Endometrial microvascular endothelial cells (primary cell): Measurements from ENCODE around the gene TJP3. TPM values are rescaled to one million over a fixed set of nuclear protein-coding genes. Genes with fewer than 3 reads are reported as not detected.
"Not testable (repeated sequence)": the region's sequence is repeated elsewhere in the genome, so short reads cannot be mapped to it uniquely, and the experiment has no call there.

ENCODE experiments used
- in situ Hi-C: cut with HindIII; loops from 2 replicates; pipeline ENCODE4 v1.10.0; 2017; ENCODE audit warnings: low sequenced_read_pairs, low pct_unique_long_range_greater_than_20kb; ENCODE audit errors: inconsistent ontology term
- total RNA-seq: library from RNA; depleted of rRNA; stranded (reverse); fragments of >200 nt; gene quantifications from one replicate; pipeline ENCODE4 v1.2.3, GENCODE V29; 2015; ENCODE audit errors: inconsistent ontology term

TJP3 gene
- total RNA-seq, 1 donor from 2014 or later = not detected

DNA sequence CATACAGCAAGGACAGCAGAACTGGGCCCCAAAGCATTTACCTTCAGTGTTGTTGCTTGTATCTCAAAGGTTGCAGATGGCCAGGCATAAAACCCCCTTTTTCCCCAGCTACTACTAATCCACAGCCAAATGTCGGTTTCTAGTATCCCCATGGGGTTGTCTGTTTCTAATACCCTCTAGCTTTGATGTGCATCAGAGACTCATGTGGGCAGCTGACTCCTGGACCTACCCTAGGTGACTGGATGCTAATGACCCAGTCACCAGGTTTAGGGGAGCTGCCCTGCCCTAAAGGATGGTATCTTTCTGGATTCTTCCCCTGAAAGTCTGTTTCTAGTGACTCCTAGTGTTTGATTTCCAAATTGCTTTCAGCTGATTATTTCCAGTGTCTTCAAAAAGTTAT, 23.9 kb downstream of the TJP3 start:
- in situ Hi-C loops = no loop called here

DNA sequence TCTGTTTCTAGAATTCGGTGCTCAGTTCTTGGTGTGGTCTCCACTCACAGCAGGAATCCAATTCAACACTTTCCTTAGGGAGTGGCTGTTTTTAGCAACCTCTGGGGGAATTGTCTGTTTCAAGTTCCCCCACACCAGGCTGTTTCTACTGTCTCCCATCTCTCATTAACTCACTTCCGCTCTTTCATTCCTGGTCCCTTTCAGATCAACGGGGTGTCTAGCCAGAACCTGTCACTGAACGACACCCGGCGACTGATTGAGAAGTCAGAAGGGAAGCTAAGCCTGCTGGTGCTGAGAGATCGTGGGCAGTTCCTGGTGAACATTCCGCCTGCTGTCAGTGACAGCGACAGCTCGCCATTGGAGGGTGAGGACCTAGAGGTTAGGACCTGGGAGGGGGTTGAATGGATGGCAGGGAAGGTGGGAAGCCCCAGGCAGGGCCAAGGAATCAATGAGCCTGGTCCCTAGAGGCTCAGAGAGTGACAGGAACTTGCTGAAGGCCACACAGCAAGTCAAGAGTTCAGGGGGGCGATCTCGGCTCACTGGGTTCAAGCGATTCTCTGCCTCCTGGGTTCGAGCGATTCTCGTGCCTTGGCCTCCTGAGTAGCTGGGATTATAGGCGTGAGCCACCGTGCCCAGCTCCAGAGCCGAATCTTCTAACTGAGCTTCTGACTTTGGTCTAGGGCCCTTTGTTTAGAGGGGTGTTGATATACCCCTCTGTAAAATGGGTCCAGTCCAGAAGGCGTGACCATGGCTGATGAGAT, 25.5 kb downstream of the TJP3 start:
- in situ Hi-C loops = no loop called here

DNA sequence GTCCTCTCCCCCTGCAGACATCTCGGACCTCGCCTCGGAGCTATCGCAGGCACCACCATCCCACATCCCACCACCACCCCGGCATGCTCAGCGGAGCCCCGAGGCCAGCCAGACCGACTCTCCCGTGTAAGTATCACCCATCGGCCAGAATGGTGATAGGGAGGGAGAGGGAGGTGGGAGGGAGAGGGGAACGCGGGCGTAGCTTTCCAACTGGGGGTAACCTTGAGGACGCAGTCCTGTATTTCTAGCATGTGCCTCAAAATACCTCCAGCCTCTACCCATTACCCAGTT, 26.1 kb downstream of the TJP3 start:
- in situ Hi-C loops = no loop called here

DNA sequence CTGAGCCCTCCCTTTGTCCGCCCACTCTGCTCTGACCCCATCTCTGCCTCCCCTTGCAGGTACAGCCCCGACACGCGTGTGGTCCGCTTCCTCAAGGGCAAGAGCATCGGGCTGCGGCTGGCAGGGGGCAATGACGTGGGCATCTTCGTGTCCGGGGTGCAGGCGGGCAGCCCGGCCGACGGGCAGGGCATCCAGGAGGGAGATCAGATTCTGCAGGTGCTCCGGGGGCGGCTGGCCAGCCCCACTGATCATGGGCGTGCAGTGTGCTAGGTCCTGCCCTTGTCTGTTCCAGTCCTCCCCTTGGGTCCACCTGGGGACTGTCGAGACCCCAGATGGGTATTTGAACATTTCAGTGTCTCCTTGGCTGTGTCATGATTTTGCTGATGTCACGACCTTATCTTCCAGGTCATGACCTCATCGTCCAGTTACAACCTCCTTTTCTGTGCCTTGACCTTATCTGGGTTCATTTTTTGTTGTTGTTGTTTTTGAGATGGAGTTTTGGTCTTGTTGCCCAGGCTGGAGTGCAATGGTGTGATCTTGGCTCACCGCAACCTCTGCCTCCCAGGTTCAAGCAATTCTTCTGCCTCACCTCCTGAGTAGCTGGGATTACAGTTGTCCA, 28.0 kb downstream of the TJP3 start:
- in situ Hi-C loops = no loop called here

DNA sequence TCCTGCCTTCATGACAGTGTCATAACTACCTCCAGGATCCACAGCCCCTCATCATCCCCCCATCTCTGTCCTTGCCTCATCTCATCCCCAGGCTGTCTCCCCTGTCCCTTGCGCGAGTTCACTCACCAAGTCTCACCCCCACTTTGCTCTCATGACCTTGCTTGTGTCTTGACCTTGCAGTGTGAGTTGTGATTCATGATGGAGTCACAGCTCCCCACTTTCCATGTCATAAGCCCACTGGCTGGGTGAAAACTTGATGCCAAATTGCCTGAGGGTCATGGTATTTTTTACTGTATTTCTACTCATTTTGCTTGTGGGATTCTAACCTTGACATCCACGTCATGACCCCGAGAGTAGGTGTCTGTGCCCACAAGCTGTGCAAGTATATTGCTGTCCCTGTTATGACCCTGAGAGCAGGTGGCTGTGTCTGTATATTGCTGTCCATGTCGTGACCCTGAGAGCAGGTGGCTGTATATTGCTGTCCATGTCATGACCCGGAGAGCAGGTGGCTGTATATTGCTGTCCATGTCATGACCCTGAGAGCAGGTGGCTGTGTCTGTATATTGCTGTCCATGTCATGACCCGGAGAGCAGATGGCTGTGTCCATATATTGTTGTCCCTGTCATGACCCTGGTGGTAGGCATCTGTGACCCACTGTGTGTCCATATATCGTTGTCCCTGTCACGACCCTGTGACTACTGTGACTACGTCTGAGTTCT, 29.5 kb downstream of the TJP3 start:
- in situ Hi-C loops = no loop called here

DNA sequence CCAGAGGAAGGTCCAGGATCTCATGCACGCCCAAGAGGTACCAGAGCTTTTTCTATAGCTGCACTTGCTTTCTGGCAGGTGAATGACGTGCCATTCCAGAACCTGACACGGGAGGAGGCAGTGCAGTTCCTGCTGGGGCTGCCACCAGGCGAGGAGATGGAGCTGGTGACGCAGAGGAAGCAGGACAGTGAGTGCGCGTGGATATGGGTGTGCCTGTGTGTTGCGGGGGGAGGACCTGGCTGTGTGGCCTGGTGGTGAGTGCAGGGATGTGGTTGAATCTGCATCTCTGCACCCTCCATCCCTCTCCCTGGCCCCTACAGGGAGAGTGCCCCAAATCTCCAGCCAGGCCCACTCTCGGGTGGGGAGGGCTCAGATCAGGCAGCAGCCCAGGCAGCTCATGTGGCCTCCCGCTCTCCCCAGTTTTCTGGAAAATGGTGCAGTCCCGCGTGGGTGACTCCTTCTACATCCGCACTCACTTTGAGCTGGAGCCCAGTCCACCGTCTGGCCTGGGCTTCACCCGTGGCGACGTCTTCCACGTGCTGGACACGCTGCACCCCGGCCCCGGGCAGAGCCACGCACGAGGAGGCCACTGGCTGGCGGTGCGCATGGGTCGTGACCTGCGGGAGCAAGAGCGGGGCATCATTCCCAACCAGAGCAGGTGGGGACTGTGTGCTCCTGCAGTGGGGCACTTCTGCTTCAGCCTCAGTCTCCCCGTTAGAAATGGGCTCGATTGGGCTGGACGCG, 30.5 kb downstream of the TJP3 start:
- in situ Hi-C loops = no loop called here

DNA sequence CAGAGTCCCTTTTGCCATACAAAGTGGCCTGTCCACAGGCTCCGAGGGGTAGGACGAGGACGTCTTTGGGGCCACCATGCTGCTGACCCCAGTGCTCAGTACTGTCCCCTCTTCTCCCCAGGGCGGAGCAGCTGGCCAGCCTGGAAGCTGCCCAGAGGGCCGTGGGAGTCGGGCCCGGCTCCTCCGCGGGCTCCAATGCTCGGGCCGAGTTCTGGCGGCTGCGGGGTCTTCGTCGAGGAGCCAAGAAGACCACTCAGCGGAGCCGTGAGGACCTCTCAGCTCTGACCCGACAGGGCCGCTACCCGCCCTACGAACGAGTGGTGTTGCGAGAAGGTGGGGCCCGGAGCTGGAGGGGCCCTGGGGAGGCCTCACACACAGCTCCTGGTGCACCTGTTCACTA, 32.2 kb downstream of the TJP3 start:
- in situ Hi-C loops = no loop called here

DNA sequence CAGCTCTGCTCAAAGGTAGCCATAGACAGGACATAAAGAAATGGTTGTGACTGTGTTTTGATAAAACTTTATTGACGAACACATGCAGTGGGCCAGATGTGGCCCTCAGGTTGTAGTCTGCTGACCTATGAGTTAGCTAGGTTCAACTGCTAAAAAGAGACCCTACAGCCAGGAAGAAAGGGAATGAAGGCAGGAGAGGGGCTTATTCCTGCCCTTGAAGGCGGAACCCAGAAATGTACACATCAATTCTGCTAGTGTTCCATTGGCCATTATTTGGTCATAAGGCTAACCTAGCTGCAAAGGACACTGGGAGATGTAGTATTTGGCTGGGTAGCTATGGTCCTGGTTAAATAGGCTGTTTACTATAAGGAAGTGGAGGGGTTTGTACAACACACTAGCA, 35.3 kb downstream of the TJP3 start:
- in situ Hi-C loops = no loop called here

DNA sequence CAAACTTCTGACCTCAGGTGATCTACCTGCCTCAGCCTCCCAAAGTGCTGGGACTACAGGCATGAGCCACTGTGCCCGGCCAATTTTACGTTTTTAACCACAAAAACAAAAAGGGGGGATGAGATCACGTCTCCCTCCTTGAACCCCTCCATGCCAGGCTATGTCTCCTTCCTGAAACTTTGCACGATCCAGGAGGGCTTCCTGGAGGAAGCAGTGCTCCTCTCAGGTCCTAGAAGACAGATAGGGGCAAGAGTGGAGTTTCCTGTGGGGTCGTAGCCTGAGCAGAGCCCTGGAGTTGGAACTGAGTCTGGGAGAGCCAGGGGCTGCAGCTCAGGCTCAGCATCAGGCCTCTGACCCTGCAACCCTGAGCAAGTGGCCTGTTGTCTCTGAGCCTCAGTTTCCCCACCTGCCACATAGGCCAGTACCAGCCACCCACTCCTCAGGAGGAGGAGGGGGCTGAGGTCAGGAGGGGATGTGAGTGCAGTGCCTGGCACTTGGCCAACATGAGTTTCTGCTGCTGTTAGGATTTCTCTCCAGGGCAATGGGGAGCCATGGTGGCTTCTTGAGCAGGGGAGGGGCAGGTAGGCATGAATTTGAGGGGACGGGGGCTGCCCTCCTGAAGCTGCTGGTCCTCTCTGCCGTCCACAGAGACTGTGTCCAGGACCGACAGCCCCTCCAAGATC, 37.3 kb downstream of the TJP3 start:
- in situ Hi-C loops = no loop called here

DNA sequence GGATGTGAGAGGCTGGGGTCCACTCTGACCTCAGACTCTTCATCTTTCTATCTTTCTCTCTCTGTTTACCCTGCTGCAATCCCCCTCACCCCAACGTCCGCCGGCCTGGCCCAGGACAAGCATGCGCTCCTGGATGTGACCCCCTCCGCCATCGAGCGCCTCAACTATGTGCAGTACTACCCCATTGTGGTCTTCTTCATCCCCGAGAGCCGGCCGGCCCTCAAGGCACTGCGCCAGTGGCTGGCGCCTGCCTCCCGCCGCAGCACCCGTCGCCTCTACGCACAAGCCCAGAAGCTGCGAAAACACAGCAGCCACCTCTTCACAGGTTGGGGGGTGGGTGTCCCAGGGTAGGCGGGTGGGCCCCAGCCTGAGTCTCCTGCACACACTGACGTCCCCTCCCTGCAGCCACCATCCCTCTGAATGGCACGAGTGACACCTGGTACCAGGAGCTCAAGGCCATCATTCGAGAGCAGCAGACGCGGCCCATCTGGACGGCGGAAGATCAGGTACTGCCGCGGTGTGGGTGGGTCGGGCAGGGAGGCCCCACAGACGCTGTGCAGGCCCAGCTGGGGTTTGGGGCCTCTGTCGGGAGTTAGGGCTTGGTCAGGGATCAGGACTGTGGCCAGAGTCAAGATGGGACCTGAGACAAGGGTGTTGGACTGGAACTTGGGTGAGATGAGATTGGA, 38.3 kb downstream of the TJP3 start:
- in situ Hi-C loops = no loop called here

DNA sequence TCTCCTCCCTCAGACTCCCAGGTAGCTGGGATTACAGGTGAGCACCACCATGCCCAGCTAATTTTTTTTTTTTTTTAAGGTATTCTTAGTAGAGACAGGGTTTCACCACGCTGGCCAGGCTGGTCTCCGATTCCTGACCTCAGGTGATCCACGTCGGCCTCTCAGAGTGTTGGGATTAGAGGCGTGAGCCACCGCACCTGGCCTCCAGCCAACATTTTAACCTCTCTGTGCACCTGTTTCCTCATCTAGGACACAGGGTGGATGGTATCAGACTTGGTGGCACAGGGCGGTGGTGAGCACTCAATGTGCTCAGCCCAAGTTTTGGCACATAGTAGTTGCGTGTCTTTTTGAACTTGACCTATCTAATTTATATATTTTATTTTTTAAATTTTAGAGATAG, 40.8 kb downstream of the TJP3 start:
- in situ Hi-C loops = no loop called here

DNA sequence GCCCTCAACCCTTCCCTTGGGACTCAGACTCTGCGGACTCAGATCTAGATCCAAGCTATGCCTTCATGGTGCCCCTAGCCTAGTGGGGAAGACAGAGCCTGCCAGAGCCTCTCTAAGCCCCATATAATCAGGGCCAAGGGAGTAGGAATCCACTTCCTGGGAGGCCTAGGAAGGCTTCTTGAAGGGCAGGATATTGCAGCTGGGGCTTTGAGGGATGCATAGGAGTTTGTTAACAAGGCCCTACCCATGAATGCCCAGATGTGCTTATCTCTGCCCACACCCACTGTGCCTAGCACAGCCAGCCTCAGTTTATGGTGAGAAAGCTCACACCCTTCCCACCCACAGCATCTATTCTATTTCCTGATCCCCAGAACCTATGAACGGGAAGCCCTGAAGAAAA, 42.0 kb downstream of the TJP3 start:
- in situ Hi-C loops = no loop called here

DNA sequence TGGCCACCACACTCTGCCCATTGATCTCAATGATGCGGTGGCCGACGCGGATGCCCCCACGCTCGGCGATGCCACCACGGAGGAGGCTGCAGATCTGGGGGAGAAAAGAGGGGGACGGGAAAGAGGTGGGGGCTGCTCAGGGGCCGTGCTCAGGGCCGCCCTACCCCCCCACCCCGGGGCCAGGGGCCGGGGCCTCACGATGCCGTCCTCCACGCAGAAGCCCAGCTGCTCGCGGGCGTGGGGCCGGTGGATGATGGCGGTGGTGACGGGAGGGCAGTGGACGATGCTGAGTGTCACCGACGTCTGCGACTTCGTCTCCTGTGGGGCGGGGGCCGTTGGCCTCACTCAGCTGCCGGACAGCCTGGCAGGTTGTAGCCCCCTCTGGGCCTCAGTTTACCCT, 43.1 kb downstream of the TJP3 start:
- in situ Hi-C loops = no loop called here

DNA sequence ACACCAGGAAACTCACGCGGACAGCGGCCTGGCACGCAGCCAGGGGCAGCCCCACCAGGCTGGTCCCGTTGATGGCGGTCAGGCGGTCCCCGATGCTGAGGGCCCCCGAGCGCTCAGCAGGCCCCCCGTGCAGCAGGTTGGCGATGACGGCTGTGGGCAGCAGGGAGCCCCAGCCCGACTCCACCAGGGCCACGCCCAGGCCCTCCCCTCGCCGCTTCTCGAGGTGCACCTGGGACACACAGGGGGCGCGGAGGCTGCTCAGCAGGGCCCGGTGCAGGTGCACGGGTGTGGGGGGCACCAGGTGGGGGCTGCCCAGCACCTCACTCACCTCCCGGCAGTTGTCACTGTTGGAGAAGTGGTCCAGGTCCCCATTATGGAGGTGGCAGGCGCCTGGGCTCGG, 44.3 kb downstream of the TJP3 start:
- in situ Hi-C loops = no loop called here

DNA sequence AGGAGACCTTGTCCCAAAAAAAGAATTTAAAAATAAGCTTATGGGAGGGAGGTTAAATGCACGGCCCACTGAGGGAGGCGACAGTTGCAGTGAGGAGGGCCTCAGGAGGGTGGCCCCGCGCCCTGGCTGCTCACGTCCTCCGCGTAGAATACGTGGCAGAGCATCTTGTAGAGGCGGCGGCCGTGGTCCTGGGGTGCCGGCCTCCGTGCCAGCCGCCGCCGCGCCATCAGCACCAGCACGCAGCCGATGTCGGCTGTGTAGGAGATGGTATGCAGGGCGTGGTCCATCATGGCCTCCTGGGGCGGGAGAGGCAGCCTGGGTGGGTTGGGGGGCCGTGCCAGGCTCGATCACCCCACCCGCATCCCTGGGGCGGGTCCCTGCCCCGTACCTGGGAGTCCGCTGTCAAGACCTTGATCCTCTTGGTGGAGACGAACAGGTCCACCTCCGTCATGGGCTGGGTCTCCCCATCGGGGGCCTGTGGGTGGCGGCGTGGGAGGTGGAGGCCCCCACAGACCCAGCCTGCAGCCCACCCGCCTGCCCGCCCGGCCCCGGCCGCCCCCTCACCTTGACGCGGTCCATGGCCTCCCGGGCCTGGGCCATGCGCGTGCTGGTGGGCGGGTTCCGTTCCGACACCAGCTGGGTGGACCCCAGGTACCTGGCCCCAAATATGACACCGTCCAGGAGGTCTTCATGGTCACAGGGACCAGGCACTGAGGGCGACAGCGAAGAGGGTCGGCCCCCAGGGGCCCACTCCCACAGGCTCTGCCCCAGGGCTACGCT, 45.6 kb downstream of the TJP3 start:
- in situ Hi-C loops = no loop called here

DNA sequence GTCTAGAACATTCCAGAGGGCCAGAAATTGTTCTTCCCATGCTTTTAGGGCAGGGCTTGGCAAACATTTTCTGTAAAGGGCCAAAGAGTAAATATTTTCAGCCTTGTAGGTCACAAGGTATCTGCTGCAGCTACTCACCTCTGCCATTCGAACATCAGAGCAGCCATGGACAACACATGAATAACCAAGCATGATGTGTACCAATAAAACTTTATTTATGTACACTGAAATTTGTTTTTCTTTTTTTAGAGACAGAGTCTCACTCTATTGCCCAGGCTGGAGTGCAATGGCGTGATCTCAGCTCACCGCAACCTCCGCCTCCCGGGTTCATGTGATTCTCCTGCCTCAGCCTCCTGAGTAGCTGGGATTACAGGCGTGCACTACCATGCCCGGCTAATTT, 49.5 kb downstream of the TJP3 start:
- in situ Hi-C loops = not testable (repeated sequence)

DNA sequence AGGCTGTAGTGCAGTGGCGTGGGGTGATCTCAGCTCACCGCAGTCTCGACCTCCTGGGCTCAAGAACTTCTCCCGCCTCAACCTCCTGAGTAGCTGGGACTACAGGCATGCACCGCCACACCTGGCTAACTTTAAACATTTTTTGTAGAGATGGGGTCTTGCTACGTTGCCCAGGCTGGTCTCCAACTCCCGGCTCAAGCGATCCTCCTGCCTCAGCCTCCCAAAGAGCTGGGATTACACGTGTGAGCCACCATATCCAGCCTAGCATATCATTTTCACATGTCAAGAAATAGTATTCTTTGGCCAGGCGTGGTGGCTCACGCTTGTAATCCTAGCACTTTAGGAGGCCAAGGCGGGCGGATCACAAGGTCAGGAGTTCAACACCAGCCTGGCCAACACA, 50.1 kb downstream of the TJP3 start:
- in situ Hi-C loops = not testable (repeated sequence)
